Thoracic aorta (tissue), 2 donors: ENCODE results near the gene IL25. TPM values are rescaled to one million over a fixed set of nuclear protein-coding genes. Genes with fewer than 3 reads are reported as not detected.
"Not testable (repeated sequence)": the region's sequence is repeated elsewhere in the genome, so short reads cannot be mapped to it uniquely, and the experiment has no call there.

ENCODE experiments used
- ATAC-seq: fragments of 150-250 bp; one replicate; pipeline ENCODE4 v1.8.0; 2017; ENCODE audit warnings: low read depth; ENCODE audit not compliant: insufficient number of reproducible peaks, low FRiP score
- DNase-seq: peaks from one replicate; pipeline ENCODE4 v3.0.0-alpha.2; 2020; ENCODE audit warnings: low spot score
- H3K27ac ChIP-seq, 2 donors: fragments of 200-600 bp; sonication (generic); 1 replicate in 1 of 2; 2 replicates in 1 of 2; pipeline ENCODE4 v1.5.1; 2016; ENCODE audit warnings: mild to moderate bottlenecking in 2 of 2, moderate library complexity in 2 of 2
- H3K27me3 ChIP-seq: fragments of 200-600 bp; sonication (generic); replicated peaks from 2 replicates; pipeline ENCODE4 v1.6.0; 2016; ENCODE audit warnings: mild to moderate bottlenecking; ENCODE audit not compliant: insufficient read depth
- H3K36me3 ChIP-seq: fragments of 200-600 bp; sonication (generic); one replicate; pipeline ENCODE4 v1.5.1; 2016
- H3K4me1 ChIP-seq, 2 donors: fragments of 200-600 bp; sonication (generic); 1 replicate in 1 of 2; 2 replicates in 1 of 2; pipeline versions ENCODE4 v1.5.1 to v1.6.0; 2016; ENCODE audit warnings: low read depth in 2 of 2, mild to moderate bottlenecking in 1 of 2; ENCODE audit not compliant: control insufficient read depth in 1 of 2
- H3K4me3 ChIP-seq: fragments of 200-600 bp; sonication (generic); 2 replicates; pipeline ENCODE4 v1.5.1; 2016; ENCODE audit warnings: mild to moderate bottlenecking
- H3K9me3 ChIP-seq: fragments of 200-600 bp; sonication (generic); 2 replicates; pipeline ENCODE4 v1.5.1; 2016
- CTCF ChIP-seq: fragments of 200-600 bp; sonication (generic); IDR thresholded peaks from one replicate; pipeline ENCODE4 v1.5.1; 2019; ENCODE audit warnings: antibody characterized with exemption
- total RNA-seq, 2 donors: library from RNA; depleted of rRNA; stranded (reverse); fragments of >200 nt; gene quantifications; one replicate each; pipeline versions ENCODE4 v1.1.0 to v1.2.3, GENCODE V29; 2016

The IL25 gene
- total RNA-seq, 2 donors from 2014 or later = not detected

DNA sequence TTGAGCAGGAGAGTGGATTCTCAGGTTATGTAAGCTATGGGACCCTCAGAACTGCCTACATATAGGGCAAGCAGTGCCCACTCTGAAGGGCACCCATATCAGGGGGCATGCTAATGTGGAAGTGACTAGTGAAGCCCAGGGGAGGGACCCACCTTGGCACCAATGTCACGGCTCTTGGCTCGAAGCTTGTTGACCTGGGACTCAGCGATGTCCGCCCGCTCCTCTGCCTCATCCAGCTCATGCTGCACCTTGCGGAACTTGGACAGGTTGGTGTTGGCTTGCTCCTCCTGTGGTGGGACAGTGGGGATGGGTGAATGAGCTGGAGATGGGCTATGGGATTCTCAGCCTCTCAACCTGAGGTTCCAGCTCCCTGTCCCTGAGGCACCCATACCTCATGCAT is 9.7 kb downstream of the IL25 start:
- no peaks in the 10 kb centered on the region for H3K27me3 ChIP-seq
- H3K4me1 ChIP-seq = no peaks in the 10 kb centered on the region
- no peak overlapping the region for H3K27ac ChIP-seq
- no peak for ATAC-seq
- TF ChIP-seq CTCF = no peak
- no peak for DNase-seq
- H3K36me3 ChIP-seq = no peaks in the 10 kb centered on the region
- no peaks in the 10 kb centered on the region for H3K9me3 ChIP-seq
- no peak overlapping the region for H3K4me3 ChIP-seq

DNA sequence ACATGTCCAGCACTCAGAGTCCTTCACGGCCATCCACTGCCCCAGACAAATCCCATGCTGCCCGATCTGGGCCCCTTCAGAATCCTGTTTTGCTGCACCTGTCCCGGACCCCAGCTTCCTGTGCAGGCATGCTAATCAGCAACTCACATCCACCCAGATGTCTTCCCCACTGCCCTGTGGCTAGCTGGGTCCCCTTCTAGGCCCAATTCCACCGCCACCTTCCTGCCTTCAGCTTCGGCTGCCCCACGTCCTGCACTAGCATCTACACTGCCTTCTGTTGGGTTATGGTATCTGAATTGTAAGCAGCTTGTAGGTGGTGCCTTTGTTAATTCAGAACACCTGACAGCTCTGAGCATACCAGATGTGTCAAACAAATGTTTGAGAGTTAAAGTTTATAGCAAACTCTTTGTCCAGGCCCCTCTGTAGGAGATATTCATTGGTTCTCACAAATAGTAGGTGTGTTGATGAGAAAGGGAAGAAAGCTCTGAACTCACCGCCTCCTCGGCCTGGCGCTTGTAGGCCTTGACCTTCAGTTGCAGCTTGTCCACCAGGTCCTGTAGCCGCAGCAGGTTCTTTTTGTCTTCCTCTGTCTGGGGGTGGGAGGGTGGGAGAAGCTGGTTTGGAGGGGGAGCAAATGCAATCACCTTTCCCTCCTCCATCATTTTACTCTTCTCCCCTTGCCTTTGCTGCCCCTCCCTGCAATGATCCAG is 10.3 kb downstream of the IL25 start:
- no peak for TF ChIP-seq CTCF
- Histone ChIP-seq H3K4me3 (no peak overlapping the region), H3K27me3 (no peaks in the 10 kb centered on the region), H3K9me3 (no peaks in the 10 kb centered on the region), H3K4me1 (no peaks in the 10 kb centered on the region), H3K36me3 (no peaks in the 10 kb centered on the region), H3K27ac (no peak overlapping the region)
- ATAC-seq = no peak
- no peak for DNase-seq

GRCh38 chr14:23384364-23385080 is 11.9 kb downstream of the IL25 start:
- H3K27me3 ChIP-seq = no peaks in the 10 kb centered on the region
- DNase-seq (no peak), ATAC-seq (no peak)
- no peaks in the 10 kb centered on the region for H3K9me3 ChIP-seq
- no peaks in the 10 kb centered on the region for H3K36me3 ChIP-seq
- H3K4me3 ChIP-seq = no peak overlapping the region
- H3K27ac ChIP-seq = no peak overlapping the region
- TF ChIP-seq CTCF = no peak
- H3K4me1 ChIP-seq = no peaks in the 10 kb centered on the region

GRCh38 chr14:23385244-23385641 is 12.6 kb downstream of the IL25 start:
- Histone ChIP-seq H3K4me3 (no peak overlapping the region), H3K4me1 (no peaks in the 10 kb centered on the region), H3K27ac (no peak overlapping the region), H3K9me3 (no peaks in the 10 kb centered on the region), H3K27me3 (no peaks in the 10 kb centered on the region), H3K36me3 (no peaks in the 10 kb centered on the region)
- TF ChIP-seq CTCF = no peak
- DNase-seq (no peak), ATAC-seq (no peak)

GRCh38 chr14:23385642-23386265 is 13.1 kb downstream of the IL25 start:
- Histone ChIP-seq H3K9me3 (no peaks in the 10 kb centered on the region), H3K27ac (no peak overlapping the region), H3K36me3 (no peaks in the 10 kb centered on the region), H3K27me3 (no peaks in the 10 kb centered on the region), H3K4me3 (no peak overlapping the region), H3K4me1 (no peaks in the 10 kb centered on the region)
- no peak for DNase-seq
- no peak for ATAC-seq
- TF ChIP-seq CTCF = no peak

DNA sequence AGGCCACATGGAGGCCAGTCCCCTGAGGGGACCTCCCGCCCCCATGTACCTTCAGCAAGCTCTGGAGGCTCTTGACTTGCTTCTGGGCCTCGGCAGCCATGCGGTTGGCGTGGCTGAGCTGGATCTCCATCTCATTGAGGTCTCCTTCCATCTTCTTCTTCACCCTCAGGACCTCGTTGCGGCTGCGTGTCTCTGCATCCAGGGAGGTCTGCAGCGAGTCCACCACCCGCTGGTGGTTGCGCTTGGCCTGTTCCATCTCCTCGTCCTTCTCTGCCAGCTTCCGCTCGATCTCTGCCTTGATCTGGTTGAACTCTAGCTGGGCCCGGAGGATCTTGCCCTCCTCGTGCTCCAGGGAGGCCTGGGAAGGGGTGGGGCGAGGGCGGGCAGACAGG is 13.7 kb downstream of the IL25 start:
- H3K4me3 ChIP-seq, DNase-seq, H3K9me3 ChIP-seq, H3K27ac ChIP-seq, ATAC-seq, H3K27me3 ChIP-seq, H3K4me1 ChIP-seq, H3K36me3 ChIP-seq: not testable (repeated sequence)
